Gastroesophageal sphincter (tissue), 3 donors: ENCODE results near the gene GP5.

Experiments used
- CTCF ChIP-seq, 4 experiments: fragments of 200-600 bp in 2 of 4; fragments of 450-650 bp in 2 of 4; sonication (generic) in 1 of 4; IDR thresholded peaks; one replicate each; pipeline ENCODE4 v1.5.1; 2017 to 2019; ENCODE audit warnings: antibody characterized with exemption in 4 of 4, mild to moderate bottlenecking in 2 of 4, moderate library complexity in 2 of 4
- EP300 ChIP-seq: sonication (generic); formaldehyde crosslinking; IDR thresholded peaks from one replicate; pipeline ENCODE4 v1.6.1; 2017; ENCODE audit warnings: antibody characterized with exemption, mild to moderate bottlenecking
- POLR2A ChIP-seq, 2 donors: fragments of 450-650 bp; IDR thresholded peaks; one replicate each; pipeline ENCODE4 v1.6.1; 2017; ENCODE audit warnings: antibody characterized with exemption in 2 of 2, mild to moderate bottlenecking in 2 of 2, moderate library complexity in 1 of 2
- POLR2AphosphoS5 ChIP-seq: sonication (generic); formaldehyde crosslinking; IDR thresholded peaks from one replicate; pipeline ENCODE4 v1.6.1; 2017; ENCODE audit warnings: antibody characterized with exemption

- TF ChIP-seq CTCF (IDR thresholded peaks at IDR 0.05) (no peak), POLR2A (IDR thresholded peaks at IDR 0.05) (no peak), POLR2AphosphoS5 (no peak), EP300 (no peak)
Measured at GRCh38 chr3:194399874-194400411, 877 bp upstream of the GP5 start.
